ENCODE measurements around the gene MOB3B.

MOB3B gene

GRCh38 chr9:27391040-27391895 is 138.3 kb downstream of the MOB3B start:
- H3K4me3 ChIP-seq (ENCODE audit: low read depth, low read length) = no peak overlapping the region
- no peak for TF ChIP-seq CTCF (IDR thresholded peaks at IDR 0.05; ENCODE audit: low read depth, low read length)

DNA sequence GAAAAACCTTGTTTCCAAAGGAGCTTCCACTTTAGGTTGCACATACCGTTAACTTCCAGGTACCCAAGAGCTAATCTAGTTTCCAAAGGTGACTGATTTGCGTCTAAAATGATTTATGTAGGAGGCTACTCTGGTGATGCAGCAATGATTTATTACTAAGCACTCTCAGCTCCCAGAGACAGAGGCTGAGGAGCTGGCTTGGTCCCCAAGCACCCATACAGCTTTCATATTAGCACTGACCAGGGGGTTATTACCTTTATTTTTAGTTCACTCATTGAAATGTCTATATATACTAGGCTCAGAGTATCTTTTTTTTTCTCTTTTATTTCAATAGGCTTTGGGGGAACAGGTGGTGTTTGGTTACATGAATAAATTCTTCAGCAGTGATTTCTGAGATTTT is 141.5 kb downstream of the MOB3B start:
- no peak for TF ChIP-seq CTCF (IDR thresholded peaks at IDR 0.05; ENCODE audit: low read depth, low read length)
- no peak overlapping the region for H3K4me3 ChIP-seq (ENCODE audit: low read depth, low read length)

GRCh38 chr9:27387722-27388121 is 141.9 kb downstream of the MOB3B start:
- no peak for TF ChIP-seq CTCF (IDR thresholded peaks at IDR 0.05; ENCODE audit: low read depth, low read length)
- H3K4me3 ChIP-seq (ENCODE audit: low read depth, low read length) = no peak overlapping the region

GRCh38 chr9:27386571-27387091 is 143.0 kb downstream of the MOB3B start:
- no peak for TF ChIP-seq CTCF (IDR thresholded peaks at IDR 0.05; ENCODE audit: low read depth, low read length)
- H3K4me3 ChIP-seq (ENCODE audit: low read depth, low read length) = no peak overlapping the region

DNA sequence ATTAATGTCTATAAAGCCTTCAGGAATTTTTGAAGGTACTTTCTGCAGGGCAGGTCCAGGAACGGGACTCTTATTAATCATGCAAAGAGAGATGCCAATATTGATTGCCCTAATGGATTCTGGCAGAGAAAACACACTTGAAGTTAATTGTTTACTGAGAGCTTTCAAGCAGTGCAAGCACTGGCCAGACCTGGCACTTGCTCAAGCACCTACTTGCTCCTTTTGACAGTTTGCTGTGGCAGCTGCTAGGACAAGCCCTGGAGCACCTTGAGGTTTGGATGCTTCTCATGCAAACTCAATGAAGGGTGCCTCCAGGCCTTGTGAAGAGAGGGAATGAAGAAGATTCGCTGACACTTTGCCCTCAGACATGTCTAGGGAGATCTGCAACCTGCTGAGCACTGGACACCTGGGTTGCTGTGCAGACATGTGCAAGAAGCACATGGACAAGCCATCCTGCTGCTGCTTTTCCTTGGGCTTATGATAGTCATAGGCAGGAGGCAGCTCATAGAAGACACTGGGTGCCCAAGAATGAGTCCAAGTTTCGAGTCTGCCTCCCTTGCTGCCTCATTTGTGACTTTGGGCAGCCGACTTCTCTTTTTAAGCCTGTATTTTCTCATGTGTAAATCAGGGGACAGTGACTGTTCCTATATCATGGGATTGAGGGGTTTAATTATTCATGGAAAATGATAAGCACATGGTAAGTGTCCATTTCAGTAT is 143.8 kb downstream of the MOB3B start:
- TF ChIP-seq CTCF (IDR thresholded peaks at IDR 0.05; ENCODE audit: low read depth, low read length) = no peak
- H3K4me3 ChIP-seq (ENCODE audit: low read depth, low read length) = no peak overlapping the region

DNA sequence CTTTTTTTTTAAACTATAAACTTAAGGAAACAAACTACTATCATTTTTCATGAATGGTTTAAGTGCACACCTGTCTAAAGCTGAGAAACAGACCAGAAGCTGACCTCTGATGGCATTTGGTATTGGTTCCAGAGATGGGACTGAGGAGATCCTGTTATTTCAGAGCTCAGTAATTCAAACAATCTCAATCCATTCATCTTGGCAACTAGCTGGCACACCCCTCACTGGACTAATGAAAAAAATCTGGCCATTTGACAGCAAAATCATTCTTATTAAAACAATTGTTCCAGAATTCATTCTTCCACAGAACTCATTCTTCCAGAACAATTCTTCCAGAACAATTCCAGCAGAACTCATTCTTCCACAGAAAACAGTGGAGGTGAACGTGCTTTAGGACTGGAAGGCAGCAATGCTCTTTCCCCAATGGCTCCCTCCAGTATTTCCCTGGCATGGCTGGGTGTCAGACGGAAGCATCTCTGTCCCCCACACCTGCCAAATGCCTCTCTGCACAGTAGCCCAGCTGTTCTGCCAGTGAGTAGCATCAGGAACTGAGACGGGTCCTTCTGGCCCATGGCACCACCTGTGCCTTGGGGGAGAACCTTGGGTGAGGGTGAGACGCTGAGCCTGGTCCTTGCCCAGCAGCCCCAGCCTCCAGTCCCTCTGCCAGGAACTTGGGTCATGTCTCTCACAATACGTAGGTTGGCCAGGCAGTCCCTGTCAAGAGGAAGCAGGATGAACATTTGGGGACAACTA is 145.2 kb downstream of the MOB3B start:
- H3K4me3 ChIP-seq (ENCODE audit: low read depth, low read length) = no peak overlapping the region

More for the DNA sequence above, 145.2 kb downstream of the MOB3B start:
- TF ChIP-seq CTCF (IDR thresholded peaks at IDR 0.05; ENCODE audit: low read depth, low read length) = no peak

All from WI38 (cell line).